GM23338 (cell line): ENCODE measurements around the gene SNPH. TPM values are rescaled to one million over a fixed set of nuclear protein-coding genes. Genes with fewer than 3 reads are reported as not detected.

ENCODE experiments used
- ATAC-seq: fragments of 200-7000 bp; cut with Tn5 transposase; 3 replicates; pipeline ENCODE4 v1.9.1; 2020
- DNase-seq: peaks from one replicate; pipeline ENCODE4 v3.0.0-alpha.2; 2015; ENCODE audit warnings: low spot score
- H2AFZ ChIP-seq: fragments of 200-600 bp; sonication (generic); 2 replicates; pipeline ENCODE4 v1.8.0; 2016; ENCODE audit warnings: antibody characterized with exemption, mild to moderate bottlenecking, moderate library complexity
- H3F3A ChIP-seq: fragments of 200-600 bp; sonication (generic); replicated peaks from 2 replicates; pipeline ENCODE4 v1.8.0; 2017; ENCODE audit warnings: antibody characterized with exemption, mixed run types, low read depth
- H3K27ac ChIP-seq: fragments of 200-600 bp; sonication (generic); 2 replicates; pipeline ENCODE4 v1.6.1; 2016; ENCODE audit warnings: low read depth
- H3K27me3 ChIP-seq: fragments of 200-600 bp; sonication (generic); 2 replicates; pipeline ENCODE4 v1.8.0; 2016; ENCODE audit warnings: mild to moderate bottlenecking, mixed run types, moderate library complexity; ENCODE audit not compliant: insufficient read depth
- H3K36me3 ChIP-seq: fragments of 200-600 bp; sonication (generic); 2 replicates; pipeline ENCODE4 v1.8.0; 2016; ENCODE audit warnings: mild to moderate bottlenecking; ENCODE audit not compliant: insufficient read depth
- H3K4me1 ChIP-seq: fragments of 200-600 bp; sonication (generic); 2 replicates; pipeline ENCODE4 v1.8.0; 2016; ENCODE audit warnings: mild to moderate bottlenecking, moderate library complexity; ENCODE audit not compliant: insufficient read depth
- H3K4me2 ChIP-seq: fragments of 200-600 bp; sonication (generic); 2 replicates; pipeline ENCODE4 v1.7.1; 2017; ENCODE audit warnings: mixed run types
- H3K4me3 ChIP-seq: fragments of 200-600 bp; sonication (generic); 2 replicates; pipeline ENCODE4 v1.6.1; 2016; ENCODE audit warnings: mixed run types
- H3K79me2 ChIP-seq: fragments of 200-600 bp; sonication (generic); replicated peaks from 2 replicates; pipeline ENCODE4 v1.8.0; 2017; ENCODE audit warnings: mild to moderate bottlenecking; ENCODE audit not compliant: insufficient read depth
- H3K9me2 ChIP-seq: fragments of 200-600 bp; sonication (generic); 2 replicates; pipeline ENCODE4 v1.8.0; 2017; ENCODE audit not compliant: insufficient read depth
- H4K20me1 ChIP-seq: fragments of 200-600 bp; sonication (generic); replicated peaks from 2 replicates; pipeline ENCODE4 v1.8.0; 2017; ENCODE audit warnings: mild to moderate bottlenecking; ENCODE audit not compliant: insufficient read depth
- H3K27ac Mint-ChIP-seq: 2 replicates; pipeline ENCODE4 v1.8.0; 2020; ENCODE audit warnings: inconsistent platforms, mild to moderate bottlenecking, moderate library complexity, mixed read lengths
- H3K27me3 Mint-ChIP-seq: 3 replicates; pipeline ENCODE4 v1.8.0; 2022; ENCODE audit warnings: low read depth, mild to moderate bottlenecking, moderate library complexity, mixed read lengths, inconsistent platforms; ENCODE audit not compliant: insufficient read depth, poor library complexity
- H3K36me3 Mint-ChIP-seq: 3 replicates; pipeline ENCODE4 v1.8.0; 2021; ENCODE audit warnings: low read depth, mild to moderate bottlenecking, inconsistent platforms, moderate library complexity, mixed read lengths
- H3K4me1 Mint-ChIP-seq: 3 replicates; pipeline ENCODE4 v1.8.0; 2020; ENCODE audit warnings: mild to moderate bottlenecking, inconsistent platforms, mixed read lengths
- H3K4me3 Mint-ChIP-seq: 3 replicates; pipeline ENCODE4 v1.8.0; 2021; ENCODE audit warnings: moderate library complexity, mild to moderate bottlenecking, inconsistent platforms, mixed read lengths
- H3K9me3 Mint-ChIP-seq: 3 replicates; pipeline ENCODE4 v1.8.0; 2020; ENCODE audit warnings: moderate library complexity, mild to moderate bottlenecking, inconsistent platforms, mixed read lengths
- CREB1 ChIP-seq: fragments of 250-450 bp; sonication (Bioruptor Pico); IDR thresholded peaks from 2 replicates; pipeline ENCODE4 v1.5.0; 2020; ENCODE audit warnings: low read depth, mild to moderate bottlenecking, moderate library complexity
- EZH2 ChIP-seq: fragments of 200-600 bp; sonication (generic); IDR thresholded peaks from one replicate; pipeline ENCODE4 v1.8.0; 2017; ENCODE audit warnings: antibody characterized with exemption, mild to moderate bottlenecking, low read depth; ENCODE audit not compliant: unreplicated experiment
- EZH2phosphoT487 ChIP-seq: fragments of 200-600 bp; sonication (generic); IDR thresholded peaks from one replicate; pipeline ENCODE4 v1.8.1; 2018; ENCODE audit warnings: antibody characterized with exemption; ENCODE audit not compliant: unreplicated experiment
- JUNB ChIP-seq: IDR thresholded peaks from one replicate; pipeline ENCODE4 v1.6.1; 2016; ENCODE audit warnings: antibody characterized with exemption; ENCODE audit not compliant: unreplicated experiment
- NANOG ChIP-seq: IDR thresholded peaks from 2 replicates; pipeline ENCODE4 v1.6.1; 2016; ENCODE audit warnings: antibody characterized with exemption, borderline replicate concordance
- STAT1 ChIP-seq: IDR thresholded peaks from one replicate; pipeline ENCODE4 v1.6.1; 2016; ENCODE audit warnings: antibody characterized with exemption; ENCODE audit not compliant: unreplicated experiment
- ZNF114 ChIP-seq: fragments of 250-450 bp; sonication (Bioruptor Pico); IDR thresholded peaks from 2 replicates; pipeline ENCODE4 v1.5.0; 2020; ENCODE audit warnings: mild to moderate bottlenecking, moderate library complexity
- ZNF331 ChIP-seq: fragments of 250-450 bp; sonication (Bioruptor Pico); IDR thresholded peaks from 2 replicates; pipeline ENCODE4 v1.5.0; 2020; ENCODE audit warnings: low read depth, mild to moderate bottlenecking, moderate library complexity
- polyA plus RNA-seq: library from polyadenylated mRNA; unstranded; fragments of >200 nt; fragmentation: Nextera tagmentation; extraction: Ambion mirVana; gene quantifications from 2 replicates; pipeline ENCODE4 v1.2.1, GENCODE V29; 2016
- total RNA-seq: library from RNA; depleted of rRNA; stranded (reverse); fragments of >200 nt; shearing (Covaris generic); gene quantifications from 2 replicates; pipeline ENCODE4 v1.2.3, GENCODE V29; 2014
- TF ChIP-seq, protein P1 (sequence below): IDR thresholded peaks from 2 replicates; pipeline ENCODE4 v1.6.1; 2016; ENCODE audit warnings: antibody characterized with exemption
- TF ChIP-seq, protein P2 (sequence below): IDR thresholded peaks from one replicate; pipeline ENCODE4 v1.6.1; 2018; ENCODE audit warnings: antibody characterized with exemption; ENCODE audit not compliant: unreplicated experiment
- TF ChIP-seq, protein P3 (sequence below): fragments of 250-450 bp; sonication (Bioruptor Pico); IDR thresholded peaks from 2 replicates; pipeline ENCODE4 v1.5.0; 2020; ENCODE audit warnings: mild to moderate bottlenecking, moderate library complexity

Gene SNPH
- total and polyA plus RNA-seq, 2 experiments from 2014 or later, result 1.5 to 5.8 TPM

DNA sequence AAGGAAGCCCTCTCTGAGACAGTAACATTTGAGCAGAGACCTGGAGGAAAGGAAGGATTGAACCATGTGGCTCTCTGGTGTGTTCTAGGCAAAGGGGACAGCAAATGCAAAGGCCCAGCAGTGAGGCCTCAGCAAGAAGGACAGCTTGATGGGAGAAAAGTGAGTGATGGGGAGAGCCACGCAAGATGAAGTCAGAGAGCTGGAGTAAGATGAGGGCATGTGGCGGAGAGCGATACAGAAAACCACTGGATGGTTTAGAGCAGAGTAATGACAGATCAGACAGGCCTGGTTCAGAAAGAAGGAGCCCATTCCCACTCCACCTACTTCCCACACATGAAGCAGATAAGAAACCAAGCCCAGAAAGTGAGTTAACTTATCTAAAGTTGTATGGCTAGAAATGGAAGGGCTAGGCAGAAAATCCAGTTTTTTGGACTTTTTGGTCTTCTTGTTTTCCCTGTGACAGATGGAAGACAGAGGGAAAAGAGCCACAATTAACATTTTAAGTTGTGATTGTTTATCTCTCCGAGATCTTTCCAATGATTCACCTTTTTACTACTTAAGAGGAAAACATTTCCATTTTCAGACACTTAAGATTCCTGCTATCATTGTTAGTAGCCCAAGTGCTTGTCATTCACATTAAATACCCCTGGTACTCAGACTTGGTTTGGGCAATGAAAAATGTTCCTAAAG is 723 bp upstream of the SNPH start:
- H4K20me1 ChIP-seq, result 0 out of 2 replicates have a peak, but pooled peaks cover 2% of the 10 kb centered on the region
- peaks cover 11% of the 10 kb centered on the region; the same call in 1 of the 2 replicates for H3K27me3 ChIP-seq
- peak overlapping the region; percentile 89 for H3K4me2 ChIP-seq
- TF ChIP-seq EZH2phosphoT487 (no peak), STAT1 (no peak)
- 0 out of 2 replicates have a peak, but pooled peaks cover 7% of the 10 kb centered on the region for H3F3A ChIP-seq
- Mint-ChIP-seq H3K4me1 (peaks cover 26% of the 10 kb centered on the region), H3K9me3 (no peaks in the 10 kb centered on the region), H3K27ac (no peak overlapping the region), H3K27me3 (peaks cover 2% of the 10 kb centered on the region), H3K36me3 (no peaks in the 10 kb centered on the region), H3K4me3 (peak overlapping the region; percentile 83)
- no peaks in the 10 kb centered on the region for H3K79me2 ChIP-seq
- ATAC-seq (no peak), DNase-seq (no peak)
- H3K36me3 ChIP-seq, result no peaks in the 10 kb centered on the region
- H3K4me3 ChIP-seq, result peak overlapping the region; percentile 79
- peaks cover 15% of the 10 kb centered on the region for H3K4me1 ChIP-seq
- H3K27ac ChIP-seq, result no peak overlapping the region
- peak overlapping the region; percentile 100 for H2AFZ ChIP-seq
- no peaks in the 10 kb centered on the region for H3K9me2 ChIP-seq

DNA sequence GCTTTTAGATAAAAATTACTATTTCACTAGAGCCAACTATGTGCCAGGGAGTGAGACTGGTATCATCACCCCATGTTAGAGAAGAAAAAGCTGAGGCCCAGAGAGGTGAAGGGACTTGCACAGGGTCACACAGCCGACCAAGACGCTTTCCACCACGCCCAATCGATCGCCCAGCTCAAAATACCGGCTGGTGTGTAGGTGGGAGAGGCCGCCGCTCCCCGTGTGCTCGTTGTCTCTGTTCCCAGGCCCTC is 253 bp upstream of the SNPH start:
- no peak for ATAC-seq
- TF ChIP-seq, protein P1, sequence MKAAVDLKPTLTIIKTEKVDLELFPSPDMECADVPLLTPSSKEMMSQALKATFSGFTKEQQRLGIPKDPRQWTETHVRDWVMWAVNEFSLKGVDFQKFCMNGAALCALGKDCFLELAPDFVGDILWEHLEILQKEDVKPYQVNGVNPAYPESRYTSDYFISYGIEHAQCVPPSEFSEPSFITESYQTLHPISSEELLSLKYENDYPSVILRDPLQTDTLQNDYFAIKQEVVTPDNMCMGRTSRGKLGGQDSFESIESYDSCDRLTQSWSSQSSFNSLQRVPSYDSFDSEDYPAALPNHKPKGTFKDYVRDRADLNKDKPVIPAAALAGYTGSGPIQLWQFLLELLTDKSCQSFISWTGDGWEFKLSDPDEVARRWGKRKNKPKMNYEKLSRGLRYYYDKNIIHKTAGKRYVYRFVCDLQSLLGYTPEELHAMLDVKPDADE, result no peak
- no peak for TF ChIP-seq CREB1
- TF ChIP-seq NANOG, result no peak
- TF ChIP-seq JUNB, result no peak
- TF ChIP-seq, protein P2, sequence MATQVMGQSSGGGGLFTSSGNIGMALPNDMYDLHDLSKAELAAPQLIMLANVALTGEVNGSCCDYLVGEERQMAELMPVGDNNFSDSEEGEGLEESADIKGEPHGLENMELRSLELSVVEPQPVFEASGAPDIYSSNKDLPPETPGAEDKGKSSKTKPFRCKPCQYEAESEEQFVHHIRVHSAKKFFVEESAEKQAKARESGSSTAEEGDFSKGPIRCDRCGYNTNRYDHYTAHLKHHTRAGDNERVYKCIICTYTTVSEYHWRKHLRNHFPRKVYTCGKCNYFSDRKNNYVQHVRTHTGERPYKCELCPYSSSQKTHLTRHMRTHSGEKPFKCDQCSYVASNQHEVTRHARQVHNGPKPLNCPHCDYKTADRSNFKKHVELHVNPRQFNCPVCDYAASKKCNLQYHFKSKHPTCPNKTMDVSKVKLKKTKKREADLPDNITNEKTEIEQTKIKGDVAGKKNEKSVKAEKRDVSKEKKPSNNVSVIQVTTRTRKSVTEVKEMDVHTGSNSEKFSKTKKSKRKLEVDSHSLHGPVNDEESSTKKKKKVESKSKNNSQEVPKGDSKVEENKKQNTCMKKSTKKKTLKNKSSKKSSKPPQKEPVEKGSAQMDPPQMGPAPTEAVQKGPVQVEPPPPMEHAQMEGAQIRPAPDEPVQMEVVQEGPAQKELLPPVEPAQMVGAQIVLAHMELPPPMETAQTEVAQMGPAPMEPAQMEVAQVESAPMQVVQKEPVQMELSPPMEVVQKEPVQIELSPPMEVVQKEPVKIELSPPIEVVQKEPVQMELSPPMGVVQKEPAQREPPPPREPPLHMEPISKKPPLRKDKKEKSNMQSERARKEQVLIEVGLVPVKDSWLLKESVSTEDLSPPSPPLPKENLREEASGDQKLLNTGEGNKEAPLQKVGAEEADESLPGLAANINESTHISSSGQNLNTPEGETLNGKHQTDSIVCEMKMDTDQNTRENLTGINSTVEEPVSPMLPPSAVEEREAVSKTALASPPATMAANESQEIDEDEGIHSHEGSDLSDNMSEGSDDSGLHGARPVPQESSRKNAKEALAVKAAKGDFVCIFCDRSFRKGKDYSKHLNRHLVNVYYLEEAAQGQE, result no peak
- TF ChIP-seq EZH2, result no peak
- TF ChIP-seq EZH2phosphoT487, result no peak
- no peak for TF ChIP-seq ZNF114
- no peak for TF ChIP-seq STAT1
- TF ChIP-seq ZNF331 (CRISPR knock-in tag), result no peak
- TF ChIP-seq, protein P3, sequence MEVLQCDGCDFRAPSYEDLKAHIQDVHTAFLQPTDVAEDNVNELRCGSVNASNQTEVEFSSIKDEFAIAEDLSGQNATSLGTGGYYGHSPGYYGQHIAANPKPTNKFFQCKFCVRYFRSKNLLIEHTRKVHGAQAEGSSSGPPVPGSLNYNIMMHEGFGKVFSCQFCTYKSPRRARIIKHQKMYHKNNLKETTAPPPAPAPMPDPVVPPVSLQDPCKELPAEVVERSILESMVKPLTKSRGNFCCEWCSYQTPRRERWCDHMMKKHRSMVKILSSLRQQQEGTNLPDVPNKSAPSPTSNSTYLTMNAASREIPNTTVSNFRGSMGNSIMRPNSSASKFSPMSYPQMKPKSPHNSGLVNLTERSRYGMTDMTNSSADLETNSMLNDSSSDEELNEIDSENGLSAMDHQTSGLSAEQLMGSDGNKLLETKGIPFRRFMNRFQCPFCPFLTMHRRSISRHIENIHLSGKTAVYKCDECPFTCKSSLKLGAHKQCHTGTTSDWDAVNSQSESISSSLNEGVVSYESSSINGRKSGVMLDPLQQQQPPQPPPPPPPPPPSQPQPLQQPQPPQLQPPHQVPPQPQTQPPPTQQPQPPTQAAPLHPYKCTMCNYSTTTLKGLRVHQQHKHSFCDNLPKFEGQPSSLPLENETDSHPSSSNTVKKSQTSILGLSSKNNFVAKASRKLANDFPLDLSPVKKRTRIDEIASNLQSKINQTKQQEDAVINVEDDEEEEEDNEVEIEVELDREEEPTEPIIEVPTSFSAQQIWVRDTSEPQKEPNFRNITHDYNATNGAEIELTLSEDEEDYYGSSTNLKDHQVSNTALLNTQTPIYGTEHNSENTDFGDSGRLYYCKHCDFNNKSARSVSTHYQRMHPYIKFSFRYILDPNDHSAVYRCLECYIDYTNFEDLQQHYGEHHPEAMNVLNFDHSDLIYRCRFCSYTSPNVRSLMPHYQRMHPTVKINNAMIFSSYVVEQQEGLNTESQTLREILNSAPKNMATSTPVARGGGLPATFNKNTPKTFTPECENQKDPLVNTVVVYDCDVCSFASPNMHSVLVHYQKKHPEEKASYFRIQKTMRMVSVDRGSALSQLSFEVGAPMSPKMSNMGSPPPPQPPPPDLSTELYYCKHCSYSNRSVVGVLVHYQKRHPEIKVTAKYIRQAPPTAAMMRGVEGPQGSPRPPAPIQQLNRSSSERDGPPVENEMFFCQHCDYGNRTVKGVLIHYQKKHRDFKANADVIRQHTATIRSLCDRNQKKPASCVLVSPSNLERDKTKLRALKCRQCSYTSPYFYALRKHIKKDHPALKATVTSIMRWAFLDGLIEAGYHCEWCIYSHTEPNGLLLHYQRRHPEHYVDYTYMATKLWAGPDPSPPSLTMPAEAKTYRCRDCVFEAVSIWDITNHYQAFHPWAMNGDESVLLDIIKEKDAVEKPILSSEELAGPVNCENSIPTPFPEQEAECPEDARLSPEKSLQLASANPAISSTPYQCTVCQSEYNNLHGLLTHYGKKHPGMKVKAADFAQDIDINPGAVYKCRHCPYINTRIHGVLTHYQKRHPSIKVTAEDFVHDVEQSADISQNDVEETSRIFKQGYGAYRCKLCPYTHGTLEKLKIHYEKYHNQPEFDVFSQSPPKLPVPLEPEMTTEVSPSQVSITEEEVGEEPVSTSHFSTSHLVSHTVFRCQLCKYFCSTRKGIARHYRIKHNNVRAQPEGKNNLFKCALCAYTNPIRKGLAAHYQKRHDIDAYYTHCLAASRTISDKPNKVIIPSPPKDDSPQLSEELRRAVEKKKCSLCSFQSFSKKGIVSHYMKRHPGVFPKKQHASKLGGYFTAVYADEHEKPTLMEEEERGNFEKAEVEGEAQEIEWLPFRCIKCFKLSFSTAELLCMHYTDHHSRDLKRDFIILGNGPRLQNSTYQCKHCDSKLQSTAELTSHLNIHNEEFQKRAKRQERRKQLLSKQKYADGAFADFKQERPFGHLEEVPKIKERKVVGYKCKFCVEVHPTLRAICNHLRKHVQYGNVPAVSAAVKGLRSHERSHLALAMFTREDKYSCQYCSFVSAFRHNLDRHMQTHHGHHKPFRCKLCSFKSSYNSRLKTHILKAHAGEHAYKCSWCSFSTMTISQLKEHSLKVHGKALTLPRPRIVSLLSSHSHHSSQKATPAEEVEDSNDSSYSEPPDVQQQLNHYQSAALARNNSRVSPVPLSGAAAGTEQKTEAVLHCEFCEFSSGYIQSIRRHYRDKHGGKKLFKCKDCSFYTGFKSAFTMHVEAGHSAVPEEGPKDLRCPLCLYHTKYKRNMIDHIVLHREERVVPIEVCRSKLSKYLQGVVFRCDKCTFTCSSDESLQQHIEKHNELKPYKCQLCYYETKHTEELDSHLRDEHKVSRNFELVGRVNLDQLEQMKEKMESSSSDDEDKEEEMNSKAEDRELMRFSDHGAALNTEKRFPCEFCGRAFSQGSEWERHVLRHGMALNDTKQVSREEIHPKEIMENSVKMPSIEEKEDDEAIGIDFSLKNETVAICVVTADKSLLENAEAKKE, result no peak

More for the DNA sequence above, 253 bp upstream of the SNPH start:
- Mint-ChIP-seq H3K4me1 (peaks cover 26% of the 10 kb centered on the region), H3K36me3 (no peaks in the 10 kb centered on the region), H3K4me3 (peak overlapping the region; percentile 83), H3K9me3 (no peaks in the 10 kb centered on the region), H3K27ac (peak overlapping the region; percentile 26; the same call in 1 of the 2 replicates), H3K27me3 (peaks cover 2% of the 10 kb centered on the region)
- peak overlapping the region; percentile 89 for H3K4me2 ChIP-seq
- H4K20me1 ChIP-seq, result 0 out of 2 replicates have a peak, but pooled peaks cover 2% of the 10 kb centered on the region
- no peak for DNase-seq
- peaks cover 15% of the 10 kb centered on the region for H3K4me1 ChIP-seq
- H3K27ac ChIP-seq, result no peak overlapping the region
- no peaks in the 10 kb centered on the region for H3K36me3 ChIP-seq
- H3K9me2 ChIP-seq, result no peaks in the 10 kb centered on the region
- peak overlapping the region; percentile 100 for H2AFZ ChIP-seq
- H3K79me2 ChIP-seq, result no peaks in the 10 kb centered on the region
- 0 out of 2 replicates have a peak, but pooled peaks cover 7% of the 10 kb centered on the region for H3F3A ChIP-seq
- peak overlapping the region; percentile 79 for H3K4me3 ChIP-seq
- H3K27me3 ChIP-seq, result peaks cover 11% of the 10 kb centered on the region; the same call in 1 of the 2 replicates
